Heart left ventricle (tissue), 13 donors: Measurements from ENCODE around the gene ZBTB4.

Source experiments
- POLR2A ChIP-seq, 2 donors: fragments of 450-650 bp; IDR thresholded peaks; one replicate each; pipeline ENCODE4 v1.6.1; 2017; ENCODE audit warnings: antibody characterized with exemption in 2 of 2, mild to moderate bottlenecking in 2 of 2, moderate library complexity in 2 of 2
- TF ChIP-seq, protein P1 (sequence below), 12 donors: fragments of 200-600 bp; sonication (generic) in 4 of 12; IDR thresholded peaks; one replicate each; pipeline versions ENCODE4 v1.5.0 to v1.8.0; 2018 to 2022; ENCODE audit warnings: antibody characterized with exemption in 12 of 12, mild to moderate bottlenecking in 5 of 12
- donor health status: ischemic (EF 13 %, LVEDD 7.1; RV severe dilation, severe dysfunction).
- donor health status: DM: no; HTN: yes; CAD: no.
- donor health status: DM: no; HTN: no; CAD: no.
- donor health status: ischemic (EF 25% LVEDD 6.9; RV normal size, moderate dysfunction).
- donor health status: ischemic (EF 25% LVEDD 5.7; RV mildly dilated, moderate dysfunction).
- donor health status: ischemic (EF 35%, LVEDD 5.7; RV mildly dilated, moderate dysfunction).
- donor health status: nonischemic (EF 11% LVEDD 7.7; RV severe dilation, severe dysfunction).
- donor health status: DM: yes; HTN: yes; CAD: no.
- donor health status: PGD.
- donor health status: ischemic (EF 29% LVEDD 5.4; RV normal size, mild dysfunction).
- donor health status: nonischemic (EF 23%, LVEDD 6.1; RV moderate dilation, normal function).

DNA sequence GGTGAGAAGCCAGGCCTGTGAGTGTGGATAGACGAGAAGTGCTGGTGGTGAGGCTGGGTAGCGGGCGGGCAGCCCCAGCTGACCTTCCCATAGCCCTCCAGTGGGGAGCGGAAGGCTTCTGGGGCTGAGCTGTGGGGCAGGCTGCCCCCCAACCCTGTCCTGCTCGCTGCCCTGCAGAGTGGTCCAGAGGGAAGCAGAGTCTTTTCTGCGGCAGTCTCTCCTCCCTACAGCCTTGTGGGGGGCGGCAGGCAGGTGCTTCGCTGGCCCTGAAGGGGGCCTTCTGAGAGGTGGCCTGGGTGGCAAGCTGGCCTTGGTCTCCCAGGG, 68.0 kb downstream of the ZBTB4 start:
- TF ChIP-seq, protein P1, sequence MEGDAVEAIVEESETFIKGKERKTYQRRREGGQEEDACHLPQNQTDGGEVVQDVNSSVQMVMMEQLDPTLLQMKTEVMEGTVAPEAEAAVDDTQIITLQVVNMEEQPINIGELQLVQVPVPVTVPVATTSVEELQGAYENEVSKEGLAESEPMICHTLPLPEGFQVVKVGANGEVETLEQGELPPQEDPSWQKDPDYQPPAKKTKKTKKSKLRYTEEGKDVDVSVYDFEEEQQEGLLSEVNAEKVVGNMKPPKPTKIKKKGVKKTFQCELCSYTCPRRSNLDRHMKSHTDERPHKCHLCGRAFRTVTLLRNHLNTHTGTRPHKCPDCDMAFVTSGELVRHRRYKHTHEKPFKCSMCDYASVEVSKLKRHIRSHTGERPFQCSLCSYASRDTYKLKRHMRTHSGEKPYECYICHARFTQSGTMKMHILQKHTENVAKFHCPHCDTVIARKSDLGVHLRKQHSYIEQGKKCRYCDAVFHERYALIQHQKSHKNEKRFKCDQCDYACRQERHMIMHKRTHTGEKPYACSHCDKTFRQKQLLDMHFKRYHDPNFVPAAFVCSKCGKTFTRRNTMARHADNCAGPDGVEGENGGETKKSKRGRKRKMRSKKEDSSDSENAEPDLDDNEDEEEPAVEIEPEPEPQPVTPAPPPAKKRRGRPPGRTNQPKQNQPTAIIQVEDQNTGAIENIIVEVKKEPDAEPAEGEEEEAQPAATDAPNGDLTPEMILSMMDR (IDR thresholded peaks at IDR 0.05) = no peak
- TF ChIP-seq POLR2A (IDR thresholded peaks at IDR 0.05) = no peak
